ENCODE results near the gene TBC1D2B.

TBC1D2B gene

GRCh38 chr15:78024519-78024870 is 53.0 kb downstream of the TBC1D2B start:
- no peak for DNase-seq

DNA sequence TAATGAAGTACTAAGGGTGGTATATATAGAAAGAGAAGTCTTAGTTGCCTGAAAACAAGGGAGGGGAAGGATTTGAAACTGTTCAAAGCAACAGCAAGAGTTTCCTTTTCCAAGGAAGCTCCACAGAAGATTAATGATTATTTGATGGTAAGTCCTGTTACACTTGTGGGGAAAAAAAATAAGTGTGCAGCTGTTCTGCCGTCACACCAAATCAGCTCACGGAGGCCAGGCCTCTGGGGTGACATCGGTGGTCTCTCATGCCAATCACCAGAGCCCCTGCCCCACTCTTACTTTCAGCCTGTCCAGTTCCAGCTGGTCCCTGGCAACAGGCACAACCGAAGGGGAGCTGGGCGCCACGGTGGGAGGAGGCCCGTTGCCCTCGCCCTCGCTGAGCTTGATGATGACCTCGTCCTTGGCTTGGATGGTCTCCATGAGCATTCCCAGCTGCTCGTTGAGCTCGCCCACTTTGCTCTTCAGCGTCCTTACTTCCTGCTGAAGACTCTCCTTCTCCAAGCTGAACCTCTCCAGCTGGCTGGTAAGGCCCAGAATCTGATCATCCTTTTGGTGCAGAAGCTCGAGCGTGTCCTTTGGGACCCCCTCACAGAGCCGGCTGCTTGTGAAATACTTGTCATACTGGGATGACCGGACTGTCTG is 53.5 kb downstream of the TBC1D2B start:
- DNase-seq: no peak

DNA sequence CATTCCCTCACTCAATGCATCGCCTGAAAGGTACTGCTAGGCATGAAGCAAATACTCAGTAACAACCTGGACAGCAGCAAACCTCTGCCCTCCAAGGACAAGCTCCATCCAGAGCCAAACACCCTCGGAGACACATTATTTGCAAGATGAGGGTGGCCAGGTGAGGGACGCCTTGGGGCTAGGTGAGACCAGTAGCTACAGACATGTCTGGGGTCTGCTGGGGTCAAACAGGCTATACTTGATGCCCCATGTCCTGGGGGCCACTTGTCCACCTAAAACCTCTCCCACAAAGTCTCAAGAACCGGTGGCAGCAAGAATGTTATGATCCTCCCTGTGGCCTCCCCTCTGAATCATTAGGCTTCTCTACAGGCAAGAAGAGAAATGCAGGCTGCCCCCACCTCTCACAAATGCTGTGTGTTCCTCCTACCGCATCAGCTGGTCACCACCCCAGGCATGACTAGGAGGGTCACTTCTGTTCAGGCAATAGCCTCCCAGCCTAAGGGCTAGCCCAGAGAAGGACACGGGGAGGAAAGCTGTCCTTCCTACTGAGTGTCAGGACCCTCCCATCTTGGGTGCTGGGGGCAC is 54.3 kb downstream of the TBC1D2B start:
- DNase-seq: no peak

DNA sequence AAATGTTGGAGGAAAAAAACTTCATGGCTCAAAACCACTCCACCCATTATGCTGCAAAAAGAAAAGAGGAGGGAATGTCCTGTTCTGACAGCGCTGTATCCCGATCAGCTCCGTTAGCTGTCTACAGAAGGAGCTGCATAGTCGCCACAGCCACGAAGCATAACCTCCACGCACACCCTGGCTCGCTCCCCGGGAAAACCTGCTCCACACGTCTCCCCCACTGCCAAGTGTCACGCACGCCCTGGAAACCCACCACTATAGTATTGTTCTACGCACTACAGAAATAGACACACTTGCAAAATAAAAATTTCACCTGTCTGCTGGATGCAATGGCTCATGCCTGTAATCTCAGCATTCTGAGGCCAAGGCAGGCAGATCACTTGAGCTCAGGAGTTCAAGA is 55.8 kb downstream of the TBC1D2B start:
- no peak for DNase-seq

DNA sequence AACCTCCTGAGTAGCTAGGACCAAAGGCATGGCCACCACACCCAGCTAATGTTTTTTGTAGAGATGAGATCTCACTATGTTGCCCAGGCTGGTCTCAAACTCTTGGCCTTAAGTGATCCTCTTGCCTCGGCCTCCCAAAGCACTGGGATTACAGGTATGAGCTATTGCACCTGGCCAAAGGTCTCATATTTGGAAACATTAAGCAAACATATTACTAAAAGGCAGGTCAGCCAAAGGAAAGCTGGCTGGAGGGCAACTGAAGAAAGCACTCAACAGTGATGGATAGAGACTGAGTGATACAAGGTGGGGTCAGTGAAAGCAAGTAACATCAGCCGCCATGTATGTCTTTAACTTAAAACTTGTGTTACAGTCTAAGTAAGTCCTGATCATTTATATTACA is 57.5 kb downstream of the TBC1D2B start:
- DNase-seq: no peak

DNA sequence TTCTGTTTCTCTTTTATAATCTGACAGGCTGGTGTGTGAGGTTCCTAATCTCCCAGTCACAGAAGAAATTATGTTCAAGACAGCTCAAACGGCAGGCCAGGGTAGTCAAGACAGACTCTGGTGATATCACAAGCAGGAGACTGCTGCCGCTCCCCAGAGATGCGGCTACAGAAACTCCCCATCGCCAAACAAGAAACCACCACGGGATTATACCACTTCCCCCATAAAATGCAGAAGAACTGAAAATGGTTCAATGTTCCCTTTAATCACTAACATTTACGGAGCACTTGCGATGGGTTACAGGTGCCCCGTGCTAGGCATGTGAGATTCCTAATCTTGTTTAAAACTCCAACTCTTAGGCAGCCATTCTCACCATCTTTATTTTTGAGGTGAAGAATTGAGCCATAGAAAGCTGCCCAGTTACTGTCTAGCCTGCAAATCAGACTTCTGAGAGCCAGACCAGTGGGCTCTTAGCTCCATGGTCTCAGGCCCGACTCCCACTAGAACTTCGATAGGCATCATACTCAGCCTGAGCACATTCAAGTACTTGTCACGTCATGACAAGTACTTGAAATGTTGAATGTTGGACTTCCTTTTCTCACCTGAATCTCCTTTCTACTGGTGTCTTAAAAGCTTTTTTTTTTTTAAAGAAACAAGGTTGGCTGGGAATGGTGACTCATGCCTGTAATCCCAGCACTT is 58.4 kb downstream of the TBC1D2B start:
- DNase-seq: no peak

- no peak for DNase-seq
Observed at GRCh38 chr15:78018445-78018844, 59.1 kb downstream of the TBC1D2B start.

GRCh38 chr15:78016860-78017259 is 60.7 kb downstream of the TBC1D2B start:
- no peak for DNase-seq

DNA sequence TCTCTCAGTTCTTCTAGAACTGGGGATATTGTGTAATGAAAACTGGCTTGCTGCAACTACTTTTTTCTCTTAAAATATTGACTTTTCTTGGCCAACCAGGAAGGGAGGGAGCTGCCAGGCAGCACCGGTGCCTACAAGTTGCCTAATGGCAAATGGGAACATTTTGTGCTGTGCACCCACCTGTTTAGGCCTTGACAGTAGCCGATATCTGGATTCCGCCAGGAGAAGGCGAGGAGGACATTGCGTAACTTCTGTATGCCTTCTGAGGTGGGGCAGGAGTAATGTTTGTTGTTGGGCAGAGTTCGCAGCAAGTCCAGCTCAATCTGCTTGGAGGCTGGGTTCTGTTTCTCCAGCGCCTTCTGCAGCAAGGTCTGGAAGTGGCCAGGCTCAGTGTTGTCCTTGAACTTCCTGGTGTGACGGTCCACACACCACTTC is 64.9 kb downstream of the TBC1D2B start:
- DNase-seq: no peak

GRCh38 chr15:78010067-78010466 is 67.4 kb downstream of the TBC1D2B start:
- DNase-seq: no peak

GRCh38 chr15:78007964-78008886 is 69.3 kb downstream of the TBC1D2B start:
- no peak for DNase-seq

DNA sequence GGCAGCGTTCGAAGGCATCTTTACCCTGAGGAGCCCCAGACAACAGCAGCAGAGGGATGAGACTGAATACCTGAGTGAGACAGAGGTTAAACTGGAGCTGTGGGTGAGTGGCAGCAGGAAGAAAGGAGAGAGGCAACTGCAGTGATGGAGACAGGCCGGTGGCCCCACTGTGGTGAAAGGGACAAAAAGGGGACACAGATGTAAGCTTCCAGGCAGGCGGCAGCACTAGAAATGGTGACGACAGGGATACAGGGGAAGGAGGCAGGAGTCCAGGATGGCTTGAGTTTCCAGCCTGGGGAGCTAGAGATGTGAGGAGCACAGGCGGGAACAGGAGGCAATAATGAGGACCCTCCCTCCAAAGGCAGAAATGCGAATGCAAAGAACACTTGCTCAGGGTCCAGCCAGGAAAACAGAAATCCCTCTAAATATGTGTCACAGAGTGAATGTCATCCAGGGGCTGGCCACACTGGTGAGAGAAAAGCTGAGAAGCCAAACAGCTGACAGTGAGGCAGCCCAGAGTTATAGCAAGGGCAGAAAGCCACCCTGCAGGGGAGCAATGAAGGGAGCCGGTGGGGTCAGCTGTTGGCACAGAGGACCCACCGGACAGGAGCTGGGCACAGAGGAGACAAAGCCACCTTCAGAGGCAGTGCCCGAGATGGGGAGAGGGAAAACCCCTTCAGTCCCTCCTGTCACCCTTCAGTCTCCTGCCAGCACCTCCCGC is 70.1 kb downstream of the TBC1D2B start:
- DNase-seq: no peak

GRCh38 chr15:78006567-78007205 is 70.8 kb downstream of the TBC1D2B start:
- no peak for DNase-seq

DNA sequence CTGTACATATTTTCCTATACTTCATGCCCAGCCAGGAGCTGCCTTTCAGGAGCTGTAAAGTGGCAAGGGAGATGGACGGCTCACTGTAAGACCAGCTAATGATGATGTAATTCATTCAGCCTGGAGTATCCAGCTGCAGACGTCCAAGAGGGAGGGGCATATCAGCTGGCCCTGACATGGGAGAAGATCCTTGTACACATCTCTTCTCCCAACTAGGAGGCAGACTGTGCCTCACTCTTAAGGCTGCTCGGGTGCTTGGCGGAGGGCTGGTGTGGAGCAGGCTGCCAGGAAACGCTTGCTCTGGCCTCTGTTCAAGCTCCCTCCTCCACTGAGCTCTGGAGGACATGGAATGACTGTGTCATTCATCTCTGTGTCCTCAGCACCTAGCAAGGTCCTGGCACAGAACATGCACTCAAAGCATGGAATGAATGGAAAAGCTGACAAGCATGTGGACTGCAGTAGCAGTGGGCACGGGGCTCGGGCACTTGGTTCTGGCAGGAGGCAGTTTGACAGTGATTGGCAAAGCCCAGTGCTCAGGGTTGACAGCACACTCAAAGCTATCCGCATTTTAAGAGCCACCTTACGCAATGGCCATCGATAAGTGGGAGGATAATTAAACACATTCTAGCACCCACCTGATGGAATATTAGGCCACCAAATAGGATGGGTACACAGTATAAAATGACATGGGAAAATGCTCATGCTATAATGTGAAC is 72.4 kb downstream of the TBC1D2B start:
- DNase-seq: no peak

DNA sequence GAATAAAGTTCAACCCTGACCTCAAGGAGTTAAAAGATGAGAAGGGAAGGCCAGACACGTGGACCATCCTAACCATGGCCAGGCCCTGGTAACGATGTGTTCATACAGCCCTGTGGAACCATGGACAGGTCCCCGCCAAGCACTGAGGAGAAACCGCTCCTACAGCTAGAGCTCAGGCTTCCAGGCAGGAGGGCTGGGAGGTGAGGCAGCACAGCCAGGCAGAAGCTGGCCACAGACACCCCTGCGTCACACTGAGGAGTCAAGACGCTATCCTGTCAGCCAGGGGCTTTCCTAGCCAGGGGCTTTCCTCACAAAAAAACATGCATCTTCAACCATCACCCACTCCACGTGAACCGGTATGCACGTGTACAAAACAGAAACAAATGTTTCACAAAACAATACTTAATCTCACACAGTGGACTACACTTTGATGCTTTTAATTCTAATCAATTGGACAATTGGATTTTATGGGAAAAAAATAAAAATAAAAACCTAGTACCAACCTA is 73.2 kb downstream of the TBC1D2B start:
- no peak for DNase-seq

DNA sequence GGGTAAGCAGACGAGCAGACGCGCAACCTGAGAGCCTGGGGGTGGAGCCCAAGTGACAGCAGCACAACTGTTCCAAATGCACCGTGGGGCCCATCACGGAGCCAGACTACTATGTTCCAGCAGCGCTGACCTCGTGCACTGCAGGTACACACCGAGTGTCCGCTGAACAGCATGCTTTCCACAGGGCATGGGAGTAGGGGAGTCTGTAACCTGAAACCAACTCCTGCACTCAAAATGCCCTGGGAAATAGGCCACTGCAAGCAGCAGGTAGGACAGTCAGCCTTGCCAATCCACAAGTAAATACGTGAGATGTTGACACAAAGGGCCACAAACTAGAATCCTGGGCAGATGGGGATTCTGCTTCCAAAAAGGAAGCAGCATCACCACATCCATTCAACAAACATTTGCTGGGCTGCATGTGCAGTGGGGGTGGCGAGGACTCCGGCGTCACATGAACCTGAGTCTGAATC is 73.9 kb downstream of the TBC1D2B start:
- no peak for DNase-seq

DNA sequence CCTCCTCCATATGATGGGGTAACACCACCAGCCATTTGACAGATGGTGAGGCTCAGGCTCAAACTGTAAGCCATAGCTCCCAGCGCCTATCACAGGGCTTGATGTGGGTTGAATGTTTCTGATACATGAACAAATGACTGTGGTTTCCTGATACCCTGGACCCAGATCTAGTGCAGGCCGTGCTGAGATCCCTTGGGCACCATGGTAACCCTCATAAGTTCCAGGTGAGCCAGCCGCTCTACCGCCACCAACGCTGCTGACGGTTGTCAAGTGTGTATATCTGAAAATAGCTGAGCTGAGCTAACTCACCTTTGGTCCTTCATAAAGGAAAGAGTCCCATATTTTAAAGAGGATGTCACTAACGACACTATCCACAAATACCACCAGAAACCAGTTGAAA is 74.5 kb downstream of the TBC1D2B start:
- no peak for DNase-seq

DNA sequence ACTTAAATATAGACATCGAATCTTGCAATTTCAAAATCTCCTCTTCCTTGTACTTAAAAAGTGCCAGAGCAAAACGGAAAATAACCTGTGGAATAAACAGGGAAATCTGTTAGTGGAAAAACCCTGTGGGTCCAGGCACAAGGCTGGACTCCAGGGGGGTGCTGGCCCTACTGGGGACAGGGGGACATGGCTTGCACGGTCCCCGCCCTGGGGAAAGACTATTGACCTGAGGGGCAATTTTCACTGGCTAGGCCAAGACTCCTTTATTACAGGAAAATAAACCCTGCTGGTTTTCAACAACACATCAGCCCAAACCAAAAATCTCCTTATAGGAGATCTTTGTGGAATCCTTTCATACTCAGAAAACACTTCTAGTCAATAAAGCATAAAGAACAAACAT is 75.9 kb downstream of the TBC1D2B start:
- no peak for DNase-seq

- DNase-seq: no peak
Observed at GRCh38 chr15:78000927-78001249, 76.6 kb downstream of the TBC1D2B start.

- peak; percentile 92 for DNase-seq
Observed at GRCh38 chr15:78000091-78000926, 77.2 kb downstream of the TBC1D2B start.

All from activated effector memory CD4-positive, alpha-beta T cell treated with anti-CD3 and anti-CD28 coated beads, Interleukin-2, amount 50 U/mL, for 16 hours (primary cell).